SK-N-SH treated with all-trans-retinoic acid at 6 μM for 48 hours (cell line): ENCODE measurements around the gene NPAS3.

Experiments
- ATAC-seq: fragments of 200-7000 bp; cut with Tn5 transposase; 3 replicates; pipeline ENCODE4 v1.9.1; 2020; ENCODE audit warnings: mild to moderate bottlenecking, moderate library complexity
- ARNTL ChIP-seq: fragments of 450-650 bp; formaldehyde crosslinking; IDR thresholded peaks from 2 replicates; pipeline ENCODE4 v1.5.0; 2020; ENCODE audit warnings: low read depth, mild to moderate bottlenecking, moderate library complexity, borderline replicate concordance
- BACH2 ChIP-seq: fragments of 250-450 bp; sonication (Bioruptor Pico); IDR thresholded peaks from 2 replicates; pipeline ENCODE4 v1.9.0; 2021; ENCODE audit warnings: mild to moderate bottlenecking, borderline replicate concordance
- CREB5 ChIP-seq: fragments of 250-450 bp; sonication (Bioruptor Pico); IDR thresholded peaks from 2 replicates; pipeline ENCODE4 v1.5.1; 2020; ENCODE audit warnings: low read depth, mild to moderate bottlenecking, moderate library complexity
- CSDC2 ChIP-seq: fragments of 250-450 bp; sonication (Bioruptor Pico); IDR thresholded peaks from 2 replicates; pipeline ENCODE4 v1.5.0; 2020; ENCODE audit warnings: mild to moderate bottlenecking, moderate library complexity
- ESRRG ChIP-seq: fragments of 250-450 bp; sonication (Bioruptor Pico); IDR thresholded peaks from 2 replicates; pipeline ENCODE4 v1.6.1; 2021; ENCODE audit warnings: mild to moderate bottlenecking
- GLIS3 ChIP-seq: fragments of 250-450 bp; sonication (Bioruptor Pico); IDR thresholded peaks from 2 replicates; pipeline ENCODE4 v1.5.0; 2020; ENCODE audit warnings: mild to moderate bottlenecking, moderate library complexity
- ISL1 ChIP-seq: fragments of 250-450 bp; sonication (Bioruptor Pico); IDR thresholded peaks from 2 replicates; pipeline ENCODE4 v2.1.2; 2022; ENCODE audit warnings: mild to moderate bottlenecking, moderate library complexity
- OSR1 ChIP-seq: fragments of 250-450 bp; sonication (Bioruptor Pico); IDR thresholded peaks from 2 replicates; pipeline ENCODE4 v1.8.0; 2022; ENCODE audit warnings: moderate library complexity, mild to moderate bottlenecking, inconsistent platforms
- PPARA ChIP-seq: fragments of 250-450 bp; sonication (Bioruptor Pico); IDR thresholded peaks from 2 replicates; pipeline ENCODE4 v1.5.0; 2020; ENCODE audit warnings: mild to moderate bottlenecking, borderline replicate concordance
- RARB ChIP-seq: fragments of 250-450 bp; sonication (Bioruptor Pico); IDR thresholded peaks from 2 replicates; pipeline ENCODE4 v1.8.0; 2021; ENCODE audit warnings: mild to moderate bottlenecking, moderate library complexity
- SNAI2 ChIP-seq: fragments of 250-450 bp; sonication (Bioruptor Pico); IDR thresholded peaks from 2 replicates; pipeline ENCODE4 v1.5.0; 2020; ENCODE audit warnings: mild to moderate bottlenecking, moderate library complexity
- TCF4 ChIP-seq: fragments of 250-450 bp; sonication (Bioruptor Pico); IDR thresholded peaks from 2 replicates; pipeline ENCODE4 v1.8.0; 2021; ENCODE audit warnings: mild to moderate bottlenecking, moderate library complexity, borderline replicate concordance
- TOX ChIP-seq: fragments of 250-450 bp; sonication (Bioruptor Pico); IDR thresholded peaks from 2 replicates; pipeline ENCODE4 v1.8.0; 2021; ENCODE audit warnings: mild to moderate bottlenecking, moderate library complexity, borderline replicate concordance
- TSHZ2 ChIP-seq: fragments of 250-450 bp; sonication (Bioruptor Pico); IDR thresholded peaks from 2 replicates; pipeline ENCODE4 v1.5.0; 2020; ENCODE audit warnings: mild to moderate bottlenecking, moderate library complexity
- ZC3H10 ChIP-seq: fragments of 250-450 bp; sonication (Bioruptor Pico); IDR thresholded peaks from 2 replicates; pipeline ENCODE4 v1.5.1; 2021; ENCODE audit warnings: mild to moderate bottlenecking, moderate library complexity
- ZFP3 ChIP-seq: fragments of 250-450 bp; sonication (Bioruptor Pico); IDR thresholded peaks from 2 replicates; pipeline ENCODE4 v1.5.0; 2020; ENCODE audit warnings: mild to moderate bottlenecking, moderate library complexity
- ZFP30 ChIP-seq: fragments of 450-650 bp; formaldehyde crosslinking; IDR thresholded peaks from 2 replicates; pipeline ENCODE4 v1.5.0; 2022; ENCODE audit warnings: mild to moderate bottlenecking, moderate library complexity
- ZNF565 ChIP-seq: fragments of 450-650 bp; formaldehyde crosslinking; conservative IDR thresholded peaks from 2 replicates; pipeline ENCODE4 v1.5.0; 2020; ENCODE audit warnings: low read depth, mild to moderate bottlenecking, moderate library complexity
- ZNF70 ChIP-seq: fragments of 450-650 bp; formaldehyde crosslinking; IDR thresholded peaks from 2 replicates; pipeline ENCODE4 v1.5.0; 2020; ENCODE audit warnings: mild to moderate bottlenecking, moderate library complexity
- ZNF8 ChIP-seq: fragments of 450-650 bp; formaldehyde crosslinking; IDR thresholded peaks from 2 replicates; pipeline ENCODE4 v1.5.0; 2020; ENCODE audit warnings: mild to moderate bottlenecking, moderate library complexity
- TF ChIP-seq, protein P1 (sequence below): fragments of 250-450 bp; sonication (Bioruptor Pico); IDR thresholded peaks from 2 replicates; pipeline ENCODE4 v1.8.0; 2021; ENCODE audit warnings: low read depth, mild to moderate bottlenecking, moderate library complexity, borderline replicate concordance
- TF ChIP-seq, protein P2 (sequence below): fragments of 250-450 bp; sonication (Bioruptor Pico); IDR thresholded peaks from 2 replicates; pipeline ENCODE4 v1.5.1; 2021; ENCODE audit warnings: mild to moderate bottlenecking, moderate library complexity
- TF ChIP-seq, protein P3 (sequence below): fragments of 250-450 bp; sonication (Bioruptor Pico); IDR thresholded peaks from 2 replicates; pipeline ENCODE4 v1.8.0; 2020; ENCODE audit warnings: mild to moderate bottlenecking, moderate library complexity, borderline replicate concordance

Gene NPAS3

DNA sequence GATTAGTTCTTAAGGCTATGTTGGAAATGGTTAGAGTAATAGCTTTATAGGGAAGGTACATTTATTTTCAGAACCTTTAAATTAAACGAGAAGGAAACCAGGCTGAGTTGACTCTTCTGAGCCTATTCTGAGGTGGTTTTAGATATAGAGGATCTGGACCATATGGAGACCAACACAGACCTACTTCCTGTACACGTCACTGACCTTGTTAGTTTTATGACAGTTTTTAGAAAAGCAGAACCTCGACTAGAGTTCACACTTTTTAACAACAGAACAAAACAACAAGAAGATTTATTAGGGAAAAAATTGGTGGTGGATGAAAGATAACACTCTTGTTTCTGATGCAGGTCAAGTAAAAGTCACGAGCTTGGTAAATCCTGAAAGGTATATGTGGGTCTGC is 107.1 kb downstream of the NPAS3 start:
- TF ChIP-seq TCF4 (CRISPR knock-in tag) (no peak), ZFP3 (CRISPR knock-in tag) (no peak), ARNTL (CRISPR knock-in tag) (no peak), ZNF565 (CRISPR knock-in tag) (no peak), GLIS3 (CRISPR knock-in tag) (no peak), TSHZ2 (no peak), OSR1 (CRISPR knock-in tag) (no peak), ZFP30 (CRISPR knock-in tag) (no peak), CREB5 (CRISPR knock-in tag) (no peak), ISL1 (CRISPR knock-in tag) (no peak), ZC3H10 (no peak)
- TF ChIP-seq, protein P1, sequence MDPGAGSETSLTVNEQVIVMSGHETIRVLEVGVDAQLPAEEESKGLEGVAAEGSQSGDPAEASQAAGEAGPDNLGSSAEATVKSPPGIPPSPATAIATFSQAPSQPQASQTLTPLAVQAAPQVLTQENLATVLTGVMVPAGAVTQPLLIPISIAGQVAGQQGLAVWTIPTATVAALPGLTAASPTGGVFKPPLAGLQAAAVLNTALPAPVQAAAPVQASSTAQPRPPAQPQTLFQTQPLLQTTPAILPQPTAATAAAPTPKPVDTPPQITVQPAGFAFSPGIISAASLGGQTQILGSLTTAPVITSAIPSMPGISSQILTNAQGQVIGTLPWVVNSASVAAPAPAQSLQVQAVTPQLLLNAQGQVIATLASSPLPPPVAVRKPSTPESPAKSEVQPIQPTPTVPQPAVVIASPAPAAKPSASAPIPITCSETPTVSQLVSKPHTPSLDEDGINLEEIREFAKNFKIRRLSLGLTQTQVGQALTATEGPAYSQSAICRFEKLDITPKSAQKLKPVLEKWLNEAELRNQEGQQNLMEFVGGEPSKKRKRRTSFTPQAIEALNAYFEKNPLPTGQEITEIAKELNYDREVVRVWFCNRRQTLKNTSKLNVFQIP, result no peak
- TF ChIP-seq, protein P2, sequence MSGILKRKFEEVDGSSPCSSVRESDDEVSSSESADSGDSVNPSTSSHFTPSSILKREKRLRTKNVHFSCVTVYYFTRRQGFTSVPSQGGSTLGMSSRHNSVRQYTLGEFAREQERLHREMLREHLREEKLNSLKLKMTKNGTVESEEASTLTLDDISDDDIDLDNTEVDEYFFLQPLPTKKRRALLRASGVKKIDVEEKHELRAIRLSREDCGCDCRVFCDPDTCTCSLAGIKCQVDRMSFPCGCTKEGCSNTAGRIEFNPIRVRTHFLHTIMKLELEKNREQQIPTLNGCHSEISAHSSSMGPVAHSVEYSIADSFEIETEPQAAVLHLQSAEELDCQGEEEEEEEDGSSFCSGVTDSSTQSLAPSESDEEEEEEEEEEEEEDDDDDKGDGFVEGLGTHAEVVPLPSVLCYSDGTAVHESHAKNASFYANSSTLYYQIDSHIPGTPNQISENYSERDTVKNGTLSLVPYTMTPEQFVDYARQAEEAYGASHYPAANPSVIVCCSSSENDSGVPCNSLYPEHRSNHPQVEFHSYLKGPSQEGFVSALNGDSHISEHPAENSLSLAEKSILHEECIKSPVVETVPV, result no peak
- no peak for ATAC-seq

GRCh38 chr14:33052943-33053342 is 114.3 kb downstream of the NPAS3 start:
- TF ChIP-seq TOX (no peak), TSHZ2 (no peak), ARNTL (CRISPR knock-in tag) (no peak), ESRRG (CRISPR knock-in tag) (no peak), TCF4 (CRISPR knock-in tag) (no peak), CREB5 (CRISPR knock-in tag) (no peak), ZFP30 (CRISPR knock-in tag) (no peak), BACH2 (CRISPR knock-in tag) (no peak), CSDC2 (no peak), SNAI2 (no peak), ZNF8 (CRISPR knock-in tag) (no peak), GLIS3 (CRISPR knock-in tag) (no peak), OSR1 (CRISPR knock-in tag) (no peak), ZNF565 (CRISPR knock-in tag) (no peak), ZNF70 (CRISPR knock-in tag) (no peak), RARB (CRISPR knock-in tag) (no peak), PPARA (CRISPR knock-in tag) (no peak), ZC3H10 (no peak)
- TF ChIP-seq, protein P2, result no peak
- TF ChIP-seq, protein P3, sequence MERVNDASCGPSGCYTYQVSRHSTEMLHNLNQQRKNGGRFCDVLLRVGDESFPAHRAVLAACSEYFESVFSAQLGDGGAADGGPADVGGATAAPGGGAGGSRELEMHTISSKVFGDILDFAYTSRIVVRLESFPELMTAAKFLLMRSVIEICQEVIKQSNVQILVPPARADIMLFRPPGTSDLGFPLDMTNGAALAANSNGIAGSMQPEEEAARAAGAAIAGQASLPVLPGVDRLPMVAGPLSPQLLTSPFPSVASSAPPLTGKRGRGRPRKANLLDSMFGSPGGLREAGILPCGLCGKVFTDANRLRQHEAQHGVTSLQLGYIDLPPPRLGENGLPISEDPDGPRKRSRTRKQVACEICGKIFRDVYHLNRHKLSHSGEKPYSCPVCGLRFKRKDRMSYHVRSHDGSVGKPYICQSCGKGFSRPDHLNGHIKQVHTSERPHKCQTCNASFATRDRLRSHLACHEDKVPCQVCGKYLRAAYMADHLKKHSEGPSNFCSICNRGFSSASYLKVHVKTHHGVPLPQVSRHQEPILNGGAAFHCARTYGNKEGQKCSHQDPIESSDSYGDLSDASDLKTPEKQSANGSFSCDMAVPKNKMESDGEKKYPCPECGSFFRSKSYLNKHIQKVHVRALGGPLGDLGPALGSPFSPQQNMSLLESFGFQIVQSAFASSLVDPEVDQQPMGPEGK (CRISPR knock-in tag), result no peak
- TF ChIP-seq, all 23 proteins: peak for 0
- no peak for ATAC-seq
